GM18870 (cell line): Measurements from ENCODE around the gene POM121.
"Not testable (repeated sequence)": the region's sequence is repeated elsewhere in the genome, so short reads cannot be mapped to it uniquely, and the experiment has no call there.

Source experiments
- ATAC-seq: cut with Tn5 transposase; IDR thresholded peaks from one replicate; pipeline ENCODE4 v1.9.1; 2021; ENCODE audit warnings: moderate library complexity; ENCODE audit not compliant: unreplicated experiment

POM121 gene

DNA sequence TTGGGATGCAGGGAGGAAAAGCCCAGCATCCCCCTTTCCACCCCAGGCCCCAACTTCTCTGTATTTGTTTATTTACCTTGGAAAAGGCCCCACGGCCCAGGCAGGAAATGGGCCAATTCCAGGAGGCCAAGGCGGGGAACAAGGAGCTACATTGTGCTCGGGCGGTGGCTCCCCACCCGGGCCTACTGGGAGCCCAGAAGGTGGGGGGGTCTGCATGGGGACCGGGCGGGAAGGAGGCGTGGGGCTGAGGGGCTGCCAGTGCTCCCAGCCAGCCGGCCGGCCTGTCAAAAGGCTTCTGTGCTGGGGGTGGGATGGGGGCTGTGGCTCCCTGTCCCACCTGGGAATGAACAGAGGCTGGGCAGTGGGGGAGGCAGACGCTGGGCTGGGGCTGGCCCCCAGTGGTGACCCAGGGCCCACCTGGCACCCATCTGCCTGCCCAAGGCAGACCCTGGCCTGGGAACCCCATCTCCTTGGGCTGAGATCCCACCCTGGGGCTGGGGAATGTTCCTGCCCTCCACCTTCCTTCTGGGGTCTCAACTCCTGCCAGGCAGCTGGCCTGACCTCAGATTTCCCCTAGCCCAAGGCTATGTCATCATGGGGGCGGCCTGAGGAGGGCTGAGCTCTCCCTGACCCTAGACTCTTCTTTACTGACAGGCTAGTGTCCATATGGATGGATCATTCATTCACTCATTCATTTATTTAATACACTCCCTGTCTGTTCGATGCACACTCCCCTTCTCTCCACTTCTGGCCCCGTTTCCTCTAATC is 65.4 kb downstream of the POM121 start:
- not testable (repeated sequence) for ATAC-seq

DNA sequence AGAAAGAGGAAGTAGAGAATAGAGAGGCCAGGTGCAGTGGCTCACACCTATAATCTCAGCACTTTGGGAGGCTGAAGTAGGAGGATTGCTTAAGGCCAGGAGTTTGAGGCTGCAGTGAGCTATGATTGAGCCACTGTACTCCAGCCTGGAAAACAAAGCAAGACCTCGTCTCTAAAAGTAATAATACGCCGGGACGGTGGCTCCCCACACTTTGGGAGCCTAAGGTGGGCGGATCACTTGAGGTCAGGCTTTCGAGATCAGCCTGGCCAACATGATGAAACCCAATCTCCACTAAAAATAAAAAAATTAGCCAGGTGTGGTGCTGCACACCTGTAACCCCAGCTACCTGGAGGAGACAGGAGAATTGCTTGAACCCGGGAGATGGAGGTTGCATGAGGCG is 70.6 kb downstream of the POM121 start:
- ATAC-seq: not testable (repeated sequence)

DNA sequence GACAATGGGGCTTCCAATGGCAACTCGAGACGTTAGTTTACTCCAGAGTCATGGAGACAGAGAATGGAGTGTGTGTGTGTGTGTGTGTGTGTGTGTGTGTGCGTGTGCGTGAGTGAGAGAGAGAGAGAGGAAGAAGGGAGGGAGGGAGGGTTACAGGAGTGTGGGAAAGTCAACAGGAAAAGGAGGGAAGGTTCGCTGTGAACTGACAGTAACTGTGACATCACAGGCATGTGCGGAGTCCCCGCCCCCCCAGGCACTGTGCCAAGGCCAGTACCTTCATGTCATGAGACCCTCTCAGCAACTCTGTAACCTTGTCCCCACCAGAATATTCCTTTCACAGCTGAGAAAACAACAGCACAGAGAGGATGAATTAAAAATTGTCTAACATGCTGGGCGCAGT is 72.6 kb downstream of the POM121 start:
- not testable (repeated sequence) for ATAC-seq

DNA sequence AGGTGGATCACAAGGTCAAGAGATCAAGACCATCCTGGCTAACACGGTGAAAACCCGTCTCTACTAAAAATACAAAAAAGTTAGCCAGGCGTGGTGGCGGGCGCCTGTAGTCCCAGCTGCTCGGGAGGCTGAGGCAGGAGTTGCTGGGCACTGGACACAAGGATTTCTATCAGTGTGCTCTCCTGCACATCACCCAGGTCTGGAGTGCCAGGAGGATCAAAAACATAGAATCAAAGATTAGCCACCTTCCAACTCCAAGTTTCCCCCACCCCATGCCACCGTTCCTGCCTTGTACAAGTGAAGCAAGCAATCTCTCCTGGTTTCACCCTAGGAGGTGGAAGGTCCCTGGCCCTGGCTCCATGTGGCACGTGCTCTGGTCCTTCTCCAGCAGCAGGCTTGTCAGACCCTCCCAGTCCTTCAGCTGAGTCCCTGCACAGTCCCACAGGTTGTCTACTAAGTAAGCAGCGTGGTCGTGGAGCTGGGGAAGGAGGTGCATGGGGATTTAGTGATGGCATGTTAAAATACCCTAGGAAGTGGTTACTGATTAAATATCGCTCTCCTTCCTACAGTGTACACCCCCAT is 73.1 kb downstream of the POM121 start:
- not testable (repeated sequence) for ATAC-seq
